ENCODE data around the gene TESK1.

- no peak for TF ChIP-seq REST (IDR thresholded peaks at IDR 0.05)
- no peak for TF ChIP-seq CTCF (IDR thresholded peaks at IDR 0.05; ENCODE audit: low read depth, low read length, missing input control)
- TF ChIP-seq MAX (IDR thresholded peaks at IDR 0.05), result no peak
- no peak for TF ChIP-seq FOXA2 (IDR thresholded peaks at IDR 0.05)
- no peak for TF ChIP-seq YY1 (IDR thresholded peaks at IDR 0.05)
- TF ChIP-seq SP1 (IDR thresholded peaks at IDR 0.05), result no peak
- TF ChIP-seq JUND (IDR thresholded peaks at IDR 0.05), result no peak
- no peak for TF ChIP-seq HNF4G (IDR thresholded peaks at IDR 0.05)
- no peak for TF ChIP-seq GABPA (IDR thresholded peaks at IDR 0.05 in 1 of 2, conservative IDR thresholded peaks at IDR 0.05 in 1 of 2)
- no peak for TF ChIP-seq ATF3 (IDR thresholded peaks at IDR 0.05)
- TF ChIP-seq EGR1 (IDR thresholded peaks at IDR 0.05; ENCODE audit: low read depth in 2 of 2), result no peak
- no peak for TF ChIP-seq RAD21 (IDR thresholded peaks at IDR 0.05)
These were observed 54.3 kb downstream of the TESK1 start for GRCh38 chr9:35659340-35659739.
